SHP77 (cell line): ENCODE measurements around the gene PHLDB2.

Source experiments
- DNase-seq, 2 experiments: peaks; one replicate each; lab custom pipeline; 2025; lab: John Stamatoyannopoulos, UW

The PHLDB2 gene

DNA sequence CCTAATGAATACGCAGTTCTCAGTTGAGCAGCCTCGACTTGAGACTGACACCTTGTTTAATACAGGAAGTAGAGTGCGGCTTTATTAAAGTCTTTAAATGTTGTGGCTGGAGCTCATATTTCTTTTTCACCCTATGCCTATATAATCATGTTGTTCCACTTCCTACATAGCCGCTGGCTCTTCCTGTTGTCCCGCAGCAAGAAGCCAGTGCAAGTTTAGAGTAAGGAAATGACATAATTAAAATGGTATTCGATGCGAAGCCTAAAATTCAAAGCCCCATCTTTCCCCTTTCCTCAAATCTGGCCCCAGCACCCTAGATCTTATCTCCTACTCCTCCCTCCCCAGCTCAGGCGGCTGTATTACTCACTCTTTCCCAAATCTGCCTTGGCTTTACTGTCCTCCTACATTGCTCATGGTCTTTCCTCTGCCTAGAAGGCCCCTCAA is 7.5 kb upstream of the PHLDB2 start:
- no peak for DNase-seq

DNA sequence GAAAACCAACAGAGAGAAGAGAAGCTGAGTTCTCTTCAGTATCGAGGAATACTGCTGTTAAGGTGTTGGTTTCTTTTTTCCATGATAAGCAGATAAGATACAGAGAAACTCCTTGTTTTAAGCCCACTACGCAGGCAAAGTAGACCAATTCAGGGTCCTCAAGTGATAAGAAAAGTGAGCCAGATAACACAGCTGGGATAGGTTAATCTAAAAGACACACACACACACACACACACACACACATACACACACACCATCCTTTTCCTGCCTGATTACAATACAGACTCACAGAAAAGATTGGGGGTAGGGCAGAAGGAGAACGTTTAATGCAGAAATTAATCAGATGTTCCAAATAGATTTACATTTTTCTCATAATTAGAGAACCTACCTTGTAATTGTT is 6.5 kb upstream of the PHLDB2 start:
- no peak for DNase-seq

DNA sequence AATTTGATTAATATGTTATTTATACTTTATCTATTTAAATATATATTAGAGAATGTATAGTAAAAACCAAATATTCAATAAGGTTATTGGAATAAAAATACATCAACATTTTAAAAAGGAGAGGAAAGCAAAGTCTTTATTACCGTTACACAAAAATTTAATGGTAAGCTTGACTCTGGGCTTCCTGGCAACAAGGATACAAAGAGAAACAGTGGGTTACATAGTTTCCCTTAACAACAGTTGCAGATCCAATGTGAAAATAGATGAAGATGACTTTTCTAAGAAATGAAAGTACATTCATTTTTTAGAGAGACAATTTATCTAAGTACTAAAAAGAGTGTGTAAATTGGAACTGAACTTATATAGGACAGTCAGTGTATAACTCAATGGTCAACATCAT is 6.0 kb upstream of the PHLDB2 start:
- no peak for DNase-seq

DNA sequence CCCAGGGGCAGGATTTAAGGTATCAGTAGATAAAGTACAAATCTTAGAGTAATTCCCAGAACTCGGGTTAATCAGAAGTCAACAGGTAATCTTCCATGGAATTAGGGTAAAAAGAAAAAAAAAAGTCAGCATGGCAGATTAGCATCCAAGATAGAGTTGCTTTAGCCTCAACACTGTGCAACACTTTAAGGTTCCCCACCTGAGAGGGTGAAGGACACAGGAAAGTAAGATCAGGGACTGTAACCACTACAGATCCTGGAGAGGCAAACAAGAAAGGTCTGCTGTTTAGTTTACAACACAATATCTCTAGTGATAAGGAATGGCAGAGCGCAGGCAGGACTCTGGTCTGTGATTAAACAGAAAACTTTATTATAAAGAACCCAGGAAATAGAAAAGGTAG is 4.1 kb upstream of the PHLDB2 start:
- DNase-seq, result no peak

DNA sequence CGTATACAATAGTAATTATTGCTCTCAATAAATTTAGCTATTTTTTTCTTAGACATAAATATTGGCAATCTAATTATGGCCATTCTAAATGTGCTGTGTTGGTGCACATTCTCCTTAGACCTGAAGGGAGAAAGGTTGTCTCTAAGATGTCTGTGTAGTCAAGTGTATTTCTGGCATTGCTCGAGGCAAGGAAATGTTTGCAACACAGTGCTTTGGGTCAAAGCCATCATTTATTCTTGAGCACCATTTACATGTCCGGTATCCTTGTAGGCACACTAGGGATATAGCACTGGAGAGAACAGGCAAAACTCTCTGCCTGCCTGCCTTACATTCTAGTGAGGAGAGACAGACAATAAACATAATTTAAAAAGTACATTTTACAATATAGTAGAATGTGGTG is 2.6 kb upstream of the PHLDB2 start:
- DNase-seq, result no peak

DNA sequence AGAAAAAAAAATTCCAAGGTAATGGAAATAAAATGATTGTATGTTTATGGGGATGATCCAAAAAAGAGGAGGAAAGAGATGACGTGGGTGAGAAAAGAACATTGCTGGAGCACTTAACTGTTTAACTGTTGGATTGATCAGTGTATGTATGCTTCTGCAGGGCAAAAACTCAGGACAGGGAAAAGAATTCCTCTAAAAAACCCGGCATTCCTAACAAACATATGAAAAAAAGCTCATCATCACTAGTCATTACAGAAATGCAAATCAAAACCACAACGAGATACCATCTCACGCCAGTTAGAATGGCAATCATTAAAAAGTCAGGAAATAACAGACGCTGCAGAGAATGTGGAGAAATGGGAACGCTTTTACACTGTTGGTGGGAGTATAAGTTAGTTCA is 1.6 kb upstream of the PHLDB2 start:
- DNase-seq, result no peak

DNA sequence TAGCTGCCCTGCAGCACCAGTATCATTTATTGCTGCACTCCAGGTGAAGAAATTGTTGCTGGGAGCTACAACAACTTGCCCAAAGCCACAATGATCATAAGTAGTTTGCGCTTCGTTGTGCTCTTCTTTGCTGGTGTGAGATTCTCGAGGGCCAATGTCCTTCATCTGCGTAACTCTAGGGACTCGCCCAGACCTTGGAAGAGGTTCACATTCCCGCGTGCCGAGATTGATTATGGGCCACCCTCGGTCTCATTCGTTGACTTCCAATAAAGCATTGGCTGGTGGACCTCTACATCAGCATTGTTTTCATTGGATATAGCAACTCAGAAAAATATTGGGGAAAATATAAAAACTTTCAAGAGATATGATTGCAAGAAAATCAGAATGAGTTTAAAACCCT is 423 bp upstream of the PHLDB2 start:
- DNase-seq, result no peak

DNA sequence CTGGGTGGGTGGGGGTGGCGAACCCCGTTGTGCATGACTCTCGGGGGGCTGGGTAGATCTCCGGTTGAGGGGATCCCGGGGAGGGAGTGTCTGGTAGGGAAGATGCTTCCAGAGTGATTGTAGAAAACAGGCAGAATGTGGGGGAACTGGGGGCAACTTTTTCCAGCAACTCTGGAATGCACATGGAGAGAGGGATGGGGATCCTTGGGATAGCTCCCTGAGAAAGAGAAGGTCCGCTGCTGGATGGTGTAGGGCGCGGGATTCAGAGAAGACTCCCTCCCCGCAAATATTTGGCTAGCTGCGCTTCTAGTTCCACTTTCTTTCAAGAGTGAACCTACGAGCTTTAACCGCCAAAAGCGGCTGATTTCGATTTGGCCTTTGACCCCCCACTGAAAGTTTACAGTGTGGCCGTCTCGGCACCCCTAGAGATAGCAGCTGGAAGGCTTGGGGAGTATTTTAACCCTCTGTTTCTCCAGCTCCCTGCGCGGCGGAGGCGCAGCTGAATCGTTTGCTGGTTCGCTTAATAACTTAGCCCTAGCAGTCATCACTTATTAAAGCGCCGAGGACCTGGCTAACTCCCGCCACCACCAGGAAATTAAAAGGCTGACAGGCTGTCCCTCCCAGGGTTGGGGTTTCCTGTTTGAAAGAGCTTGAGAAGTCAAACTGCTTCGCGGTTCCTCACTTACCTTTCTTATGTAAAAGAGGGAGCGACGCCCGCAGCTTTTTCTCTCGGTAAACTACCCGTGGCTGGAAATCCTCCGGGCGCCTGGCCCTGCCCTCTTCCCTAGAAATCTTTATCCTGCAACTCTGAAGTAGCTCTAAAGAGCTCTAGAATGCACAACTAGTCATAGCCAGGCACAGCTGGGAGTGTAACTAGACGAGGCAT is 1.2 kb downstream of the PHLDB2 start:
- DNase-seq, result peak; percentile 80 to 83

DNA sequence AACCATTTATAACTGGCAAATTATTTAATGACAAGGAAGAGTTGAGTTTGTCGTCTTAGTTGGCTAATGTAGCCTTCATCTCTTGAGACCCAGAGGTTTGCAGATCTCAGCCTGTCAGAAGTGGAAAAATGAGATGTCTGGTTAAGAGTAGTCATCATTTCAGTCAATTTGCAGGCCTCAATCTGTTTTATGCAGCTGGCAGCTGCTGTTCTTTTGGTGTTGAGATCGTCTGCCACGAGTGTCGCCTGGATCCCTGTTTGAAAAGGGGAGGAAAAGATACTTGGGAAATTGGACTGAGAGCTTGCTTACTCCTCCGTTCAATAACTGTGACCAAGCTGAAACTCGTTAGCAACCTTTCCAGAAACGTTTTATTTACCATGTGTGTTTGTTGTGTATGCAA is 2.3 kb downstream of the PHLDB2 start:
- peak; percentile 13 to 30 for DNase-seq

DNA sequence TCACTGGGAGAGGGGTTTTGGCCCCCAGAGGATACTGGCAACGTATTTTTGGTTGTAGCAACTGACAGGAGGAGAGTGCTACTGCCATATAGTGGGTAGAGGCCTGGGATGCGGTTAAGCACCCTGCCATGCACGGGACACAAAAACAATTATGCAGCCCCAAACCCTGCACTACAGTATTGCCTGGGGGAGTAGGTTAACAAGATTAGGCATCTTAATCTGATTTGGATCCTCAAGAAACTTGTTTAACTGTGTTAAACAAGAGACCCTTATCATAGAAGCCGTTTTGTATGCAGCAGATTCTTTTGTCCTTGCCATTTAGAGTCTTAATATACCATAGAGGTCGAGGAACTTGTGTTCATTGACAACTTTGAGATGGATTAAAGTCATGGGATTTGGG is 3.4 kb downstream of the PHLDB2 start:
- DNase-seq, result no peak

DNA sequence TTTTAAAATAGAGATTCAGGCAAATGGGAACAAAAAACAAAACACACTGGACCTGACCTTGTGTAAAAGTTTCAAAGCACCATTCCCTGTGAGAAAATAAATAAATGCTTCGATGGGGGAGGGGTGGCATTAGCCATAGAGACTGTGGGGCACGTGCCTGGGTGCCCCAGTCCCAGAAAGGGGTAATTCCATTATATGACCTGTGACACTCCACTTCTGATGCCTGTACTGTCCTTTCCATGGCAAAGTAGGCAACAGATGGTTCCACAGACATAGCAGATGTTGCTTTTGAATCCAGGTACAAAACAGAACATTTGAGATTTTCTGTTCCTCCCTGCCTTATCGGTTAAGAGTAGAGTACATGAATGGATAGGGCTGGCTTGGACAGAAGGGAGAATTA is 3.9 kb downstream of the PHLDB2 start:
- DNase-seq, result no peak

DNA sequence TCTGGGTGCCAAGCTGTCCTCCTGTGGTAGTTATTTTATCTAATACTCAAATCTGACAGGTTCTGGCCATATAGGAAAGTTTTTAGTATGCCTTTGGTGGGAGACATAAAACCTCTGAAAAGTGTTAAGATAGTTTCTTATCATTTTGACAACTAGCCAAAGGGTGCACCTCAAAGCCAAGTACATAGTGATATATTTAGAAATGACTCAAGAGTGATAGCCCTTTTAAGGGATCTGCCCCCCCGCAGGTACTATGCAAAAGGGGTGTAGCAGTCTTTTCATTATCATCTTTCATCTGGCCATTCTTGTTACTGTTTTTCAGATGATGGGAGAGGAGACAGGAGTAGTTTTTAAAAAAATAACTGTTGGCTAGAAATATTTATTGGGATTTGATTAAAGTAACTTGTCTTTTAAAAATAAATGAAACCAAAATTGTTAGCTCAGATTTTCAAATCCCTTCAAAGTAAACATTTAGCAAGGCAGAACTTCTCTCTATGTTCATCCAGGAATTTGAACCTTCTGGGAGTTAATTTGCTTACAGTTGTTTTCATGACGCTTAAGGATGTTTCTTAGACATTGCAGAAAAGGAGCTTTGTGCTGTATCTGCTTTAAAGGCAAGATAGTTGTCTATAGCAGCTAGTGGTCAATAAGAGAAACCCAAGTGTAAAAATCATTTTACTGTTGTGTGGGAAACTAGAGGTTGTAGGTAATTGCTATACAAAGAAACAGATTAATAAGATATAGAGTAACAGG is 5.1 kb downstream of the PHLDB2 start:
- DNase-seq, result no peak

DNA sequence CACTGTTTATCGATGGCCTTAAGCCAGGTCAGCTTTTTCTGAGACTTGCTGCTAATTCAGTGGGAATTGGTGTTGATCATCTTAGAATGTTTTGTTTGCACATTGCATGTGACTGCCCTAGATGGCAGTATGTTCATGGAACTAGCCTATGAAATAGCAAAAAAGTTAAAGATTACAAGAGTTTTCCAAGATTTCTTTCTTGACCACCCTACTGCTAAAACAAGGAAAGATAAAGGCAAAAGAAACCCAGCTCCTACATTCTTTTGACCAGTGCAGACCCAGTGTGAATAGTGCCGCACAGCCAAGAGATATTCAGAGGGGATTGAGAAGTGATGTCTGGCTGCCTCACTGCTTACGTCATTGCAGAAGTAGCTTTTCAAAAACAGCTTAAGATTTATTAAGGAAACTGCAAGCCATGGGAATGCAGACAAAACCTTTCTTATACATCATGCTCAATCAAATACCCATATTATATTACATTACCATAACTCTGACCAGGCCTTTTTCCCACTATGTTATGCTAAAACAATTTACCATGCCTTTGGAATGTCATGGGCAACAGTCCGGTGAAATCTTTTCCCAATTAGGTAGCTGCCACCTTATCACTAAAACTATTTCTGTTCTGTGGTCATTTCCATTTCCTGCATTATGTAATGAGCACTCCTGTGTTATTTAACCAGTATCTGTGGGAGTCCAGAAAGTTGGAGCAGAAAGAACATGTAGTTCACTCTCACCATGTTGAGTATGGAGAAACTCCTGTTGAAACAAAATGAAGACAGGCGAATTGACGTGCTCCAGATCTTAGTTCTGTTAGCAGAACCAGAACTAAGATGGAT is 6.0 kb downstream of the PHLDB2 start:
- no peak for DNase-seq

DNA sequence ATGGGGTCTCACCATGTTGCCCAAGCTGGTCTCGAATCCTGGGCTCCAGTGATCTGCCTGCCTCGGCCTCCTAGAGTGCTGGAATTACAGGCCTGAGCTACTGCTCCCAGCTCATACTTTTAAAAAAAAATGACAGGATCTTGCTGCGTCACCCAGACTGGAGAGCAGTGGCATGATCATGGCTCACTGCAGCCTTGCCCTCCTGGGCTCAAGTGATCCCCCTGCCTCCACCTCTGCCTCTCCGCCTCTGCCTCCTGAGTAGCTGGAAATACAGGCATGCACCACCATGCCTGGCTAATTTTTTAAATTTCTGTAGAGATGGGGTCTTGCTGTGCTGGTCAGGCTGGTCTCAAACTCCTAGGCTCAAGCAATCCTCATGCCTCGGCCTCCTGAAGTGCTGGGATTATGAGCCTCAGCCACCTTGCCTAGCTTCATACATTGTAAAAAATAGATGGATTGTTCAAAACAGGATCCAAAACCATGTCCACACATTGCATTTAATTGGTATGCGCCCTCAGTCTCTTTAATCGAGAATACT is 8.9 kb downstream of the PHLDB2 start:
- no peak for DNase-seq

DNA sequence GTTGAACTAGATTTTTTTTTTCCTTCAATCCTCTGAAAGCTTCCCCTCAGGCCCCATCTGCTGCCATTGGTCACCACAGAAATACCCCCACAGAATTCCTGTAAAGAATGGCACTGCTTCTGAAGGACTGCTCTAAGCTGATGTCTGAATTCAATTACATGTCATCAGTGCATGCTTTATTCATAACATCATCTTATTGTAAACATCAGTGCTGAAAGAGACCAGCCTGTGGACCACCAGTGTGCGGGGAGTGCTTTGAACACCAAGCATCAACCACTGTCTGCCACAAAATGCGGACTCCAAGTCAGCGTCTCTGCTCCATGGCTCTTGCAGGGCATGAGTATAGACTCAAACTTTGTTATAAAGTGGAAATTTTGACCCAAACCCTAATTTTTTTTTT is 11.6 kb downstream of the PHLDB2 start:
- no peak for DNase-seq

DNA sequence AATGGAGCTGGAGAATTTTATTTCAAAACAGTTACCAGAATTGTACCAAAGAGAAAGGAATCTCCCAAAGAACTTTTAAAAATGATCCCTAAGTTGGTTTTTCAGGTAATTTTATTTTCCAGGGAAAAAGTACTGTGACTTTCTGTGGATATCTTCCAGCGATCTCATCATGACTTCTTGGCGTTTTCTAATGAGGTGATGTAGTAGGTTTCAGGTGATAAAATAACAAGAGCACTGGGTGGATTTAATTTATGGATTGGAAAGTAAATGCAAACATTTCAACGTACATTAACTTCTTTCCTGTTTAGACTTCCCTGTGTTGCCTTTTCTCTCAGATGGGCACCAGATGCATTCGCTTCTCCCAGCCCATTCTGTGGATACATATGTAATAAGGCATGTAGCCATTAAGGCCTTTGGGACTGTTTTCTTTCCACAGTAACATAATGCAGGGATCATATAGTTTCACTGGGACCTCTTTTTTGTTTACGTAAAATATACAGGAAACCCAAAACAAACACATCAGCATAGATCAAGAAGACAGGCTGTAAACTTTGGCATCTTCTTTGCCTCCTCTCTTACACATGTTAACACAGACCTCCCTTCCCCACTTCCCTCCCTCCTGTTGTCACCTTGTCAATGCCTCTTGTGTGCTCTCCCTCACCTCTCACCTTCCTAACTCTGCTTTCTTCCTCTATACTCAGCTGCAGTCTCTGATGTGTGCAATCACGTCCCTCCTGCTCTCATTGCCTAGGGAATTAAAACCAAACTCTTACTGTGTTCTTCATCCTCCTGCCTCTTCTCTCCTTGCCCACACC is 13.0 kb downstream of the PHLDB2 start:
- DNase-seq, result no peak

DNA sequence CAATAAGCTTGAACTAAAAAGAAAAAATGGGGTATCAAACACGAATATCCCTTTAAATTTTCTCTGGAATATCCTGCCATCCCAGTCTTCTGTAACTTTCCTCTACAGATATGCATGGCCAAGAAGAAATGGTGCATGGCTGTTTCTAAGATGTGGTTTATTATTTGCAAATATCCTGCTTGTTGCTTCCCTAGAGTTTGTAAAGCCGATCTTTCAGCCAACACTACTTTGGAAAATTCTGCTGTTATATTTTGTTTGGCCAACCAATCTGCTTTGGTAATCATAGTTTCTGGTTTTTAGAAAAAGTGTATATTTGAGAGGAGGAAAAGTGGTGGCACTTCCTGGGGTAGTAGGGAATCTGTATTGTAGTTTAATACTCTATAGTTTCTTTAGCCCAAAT is 13.9 kb downstream of the PHLDB2 start:
- no peak for DNase-seq

DNA sequence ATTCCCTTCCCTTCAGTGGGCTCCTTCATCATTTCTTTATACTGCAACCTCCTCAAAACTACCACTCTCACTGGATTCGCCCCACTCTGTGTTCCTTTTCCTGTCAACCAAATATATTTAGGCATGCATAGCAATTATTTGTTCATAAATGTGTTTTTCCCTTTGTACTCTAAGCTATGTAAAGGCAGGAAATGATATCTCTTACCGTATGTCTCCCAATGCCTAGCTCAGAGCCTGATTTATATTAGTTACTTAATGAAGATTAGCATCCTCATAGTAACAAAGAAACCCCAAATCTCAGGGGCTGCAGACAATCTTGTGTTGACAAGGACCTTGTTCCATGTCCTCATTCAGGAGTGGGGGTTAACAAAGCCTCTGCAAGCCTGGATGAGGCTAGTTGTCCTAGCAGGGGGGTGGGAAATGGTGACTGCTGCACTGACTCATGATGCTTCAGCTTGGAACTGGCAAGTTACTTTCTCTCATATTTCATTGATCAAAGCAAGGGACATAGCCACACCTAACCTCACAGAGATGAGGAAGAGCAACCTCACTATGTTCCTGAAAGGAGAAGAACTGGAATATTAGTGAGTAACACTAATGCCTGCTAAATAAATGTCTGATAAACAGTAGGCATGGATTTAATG is 15.2 kb downstream of the PHLDB2 start:
- no peak for DNase-seq

DNA sequence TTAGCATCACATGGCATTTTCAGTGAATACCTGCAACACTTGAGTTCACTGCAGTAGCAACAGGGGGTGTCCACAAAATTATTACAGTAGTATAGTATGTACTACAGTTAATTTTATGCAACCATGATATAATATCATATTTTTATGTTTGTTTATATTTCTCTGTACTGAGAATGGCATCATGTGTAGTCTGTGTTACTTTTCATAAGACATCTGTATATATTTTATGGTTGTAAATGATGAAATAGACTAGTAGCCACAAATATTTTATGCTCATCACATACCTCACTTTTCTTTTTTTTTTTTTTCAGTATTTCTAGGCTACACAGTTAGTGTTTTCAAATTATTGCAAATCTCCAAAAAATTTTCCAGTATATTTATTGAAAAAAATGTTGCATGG is 22.4 kb downstream of the PHLDB2 start:
- DNase-seq, result no peak

DNA sequence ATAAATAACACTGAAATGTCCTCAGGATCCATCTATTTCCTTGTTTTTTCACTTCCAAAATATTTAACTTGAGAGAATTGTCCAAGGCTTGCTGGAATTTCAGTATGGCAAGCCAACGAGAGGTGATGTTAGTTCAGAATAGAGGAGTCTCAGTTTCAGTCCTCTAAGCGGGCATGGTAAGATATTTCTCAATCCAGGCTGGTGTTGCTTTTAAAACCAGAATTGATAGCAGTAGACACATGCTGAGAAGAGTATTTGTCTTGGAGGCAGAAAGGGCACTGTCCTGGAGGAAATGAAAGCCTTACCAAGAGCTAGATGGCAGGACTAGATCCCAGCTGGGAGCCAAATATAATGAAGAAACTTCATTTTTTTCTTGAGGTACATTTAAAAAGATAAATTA is 23.1 kb downstream of the PHLDB2 start:
- no peak for DNase-seq

DNA sequence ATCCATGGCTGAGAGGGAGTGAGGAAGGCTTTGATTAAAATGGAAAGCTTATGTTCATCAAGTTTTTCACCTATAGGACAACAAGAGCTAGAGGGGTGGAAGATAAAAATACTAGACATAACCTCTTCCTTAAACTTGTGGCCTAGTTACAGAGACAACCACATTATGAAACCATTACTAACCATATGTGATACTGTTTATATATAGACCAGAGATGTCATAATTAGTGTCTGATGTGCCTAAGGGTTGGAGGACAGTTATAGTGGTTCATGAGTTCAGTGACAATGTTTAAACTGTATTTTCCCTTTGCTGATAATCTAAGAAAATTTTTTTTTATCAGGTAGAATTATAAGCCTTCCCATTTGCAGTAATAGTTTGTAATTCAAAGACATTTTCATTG is 23.7 kb downstream of the PHLDB2 start:
- DNase-seq, result no peak
